PC-3 (cell line): Measurements from ENCODE around the gene FHIP1A.

Experiments
- EZH2 ChIP-seq: fragments of 300-600 bp; sonication (generic); IDR thresholded peaks from one replicate; pipeline ENCODE4 v1.6.1; 2017; ENCODE audit warnings: antibody characterized with exemption, mild to moderate bottlenecking, low read length; ENCODE audit not compliant: unreplicated experiment
- EZH2phosphoT487 ChIP-seq: fragments of 300-600 bp; sonication (generic); IDR thresholded peaks from 2 replicates; pipeline ENCODE4 v1.6.1; 2018; ENCODE audit warnings: mild to moderate bottlenecking, antibody characterized with exemption, low read length, borderline replicate concordance
- TF ChIP-seq, protein P1 (sequence below): fragments of 300-600 bp; sonication (generic); conservative IDR thresholded peaks from 2 replicates; pipeline ENCODE4 v1.5.1; 2017; ENCODE audit warnings: antibody characterized with exemption, low read depth, mild to moderate bottlenecking, low read length

DNA sequence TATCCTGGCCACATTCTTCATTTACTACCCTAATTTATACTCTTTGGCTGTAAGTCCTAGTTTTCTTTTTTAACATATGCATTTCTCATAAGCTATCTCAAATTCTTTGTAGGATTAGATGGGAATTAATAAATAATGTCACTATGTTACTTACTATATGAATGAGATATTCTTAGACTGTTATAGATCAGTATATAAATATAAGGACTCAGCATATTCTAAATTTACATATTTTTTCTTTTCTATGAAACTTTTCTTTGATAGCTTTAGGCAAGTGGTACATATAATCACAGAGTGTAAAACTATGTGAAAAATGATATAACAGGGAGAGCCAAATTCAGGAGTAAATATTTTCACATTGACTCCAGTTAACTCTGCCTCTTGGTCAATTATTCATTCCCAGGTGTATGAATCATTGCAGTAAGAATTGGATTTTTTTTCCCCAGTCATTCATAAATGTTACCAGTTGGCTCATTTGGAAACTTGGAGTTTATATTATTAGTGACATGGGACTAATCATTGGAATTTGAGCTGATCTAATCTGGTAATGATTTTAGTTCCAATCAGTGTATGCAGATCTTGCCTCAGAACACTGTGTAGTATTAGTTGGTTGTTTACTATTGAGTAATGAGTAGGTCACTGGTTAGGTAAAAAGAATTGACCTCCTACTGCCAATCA is 25.3 kb downstream of the FHIP1A start:
- TF ChIP-seq, protein P1, sequence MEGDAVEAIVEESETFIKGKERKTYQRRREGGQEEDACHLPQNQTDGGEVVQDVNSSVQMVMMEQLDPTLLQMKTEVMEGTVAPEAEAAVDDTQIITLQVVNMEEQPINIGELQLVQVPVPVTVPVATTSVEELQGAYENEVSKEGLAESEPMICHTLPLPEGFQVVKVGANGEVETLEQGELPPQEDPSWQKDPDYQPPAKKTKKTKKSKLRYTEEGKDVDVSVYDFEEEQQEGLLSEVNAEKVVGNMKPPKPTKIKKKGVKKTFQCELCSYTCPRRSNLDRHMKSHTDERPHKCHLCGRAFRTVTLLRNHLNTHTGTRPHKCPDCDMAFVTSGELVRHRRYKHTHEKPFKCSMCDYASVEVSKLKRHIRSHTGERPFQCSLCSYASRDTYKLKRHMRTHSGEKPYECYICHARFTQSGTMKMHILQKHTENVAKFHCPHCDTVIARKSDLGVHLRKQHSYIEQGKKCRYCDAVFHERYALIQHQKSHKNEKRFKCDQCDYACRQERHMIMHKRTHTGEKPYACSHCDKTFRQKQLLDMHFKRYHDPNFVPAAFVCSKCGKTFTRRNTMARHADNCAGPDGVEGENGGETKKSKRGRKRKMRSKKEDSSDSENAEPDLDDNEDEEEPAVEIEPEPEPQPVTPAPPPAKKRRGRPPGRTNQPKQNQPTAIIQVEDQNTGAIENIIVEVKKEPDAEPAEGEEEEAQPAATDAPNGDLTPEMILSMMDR, result no peak
- TF ChIP-seq EZH2 (no peak), EZH2phosphoT487 (no peak)
